IPS DF 4.7 (cell line): ENCODE data around the gene DCAF17.
A peak's percentile ranks its signal among the peaks of the same experiment; 100 is the strongest.
"Not testable (repeated sequence)": the region's sequence is repeated elsewhere in the genome, so short reads cannot be mapped to it uniquely, and the experiment has no call there.

Experiments used
- DNase-seq: peaks from one replicate; pipeline ENCODE4 v3.0.0-alpha.2; 2013; ENCODE audit warnings: low spot score; ENCODE audit errors: extremely low read depth

DCAF17 gene

DNA sequence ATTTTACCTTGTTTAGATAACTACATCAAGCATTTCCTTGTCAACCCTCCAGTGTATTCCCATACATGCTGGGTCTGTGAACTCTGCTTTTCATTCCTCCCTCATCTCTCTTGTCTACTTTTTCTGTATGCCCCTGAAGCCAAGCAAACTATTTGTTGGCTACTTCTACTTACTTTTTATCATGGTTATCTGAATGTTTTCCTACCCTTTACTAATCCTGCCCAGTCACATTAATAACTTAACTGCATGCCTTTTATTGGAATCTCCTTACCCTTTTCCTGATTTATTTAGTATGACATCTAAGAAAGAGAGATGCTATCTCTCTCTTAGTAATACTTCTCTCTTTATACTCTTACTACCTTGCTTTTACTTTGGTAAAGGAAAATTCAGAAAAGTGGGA, 17.0 kb downstream of the DCAF17 start:
- DNase-seq, result no peak

DNA sequence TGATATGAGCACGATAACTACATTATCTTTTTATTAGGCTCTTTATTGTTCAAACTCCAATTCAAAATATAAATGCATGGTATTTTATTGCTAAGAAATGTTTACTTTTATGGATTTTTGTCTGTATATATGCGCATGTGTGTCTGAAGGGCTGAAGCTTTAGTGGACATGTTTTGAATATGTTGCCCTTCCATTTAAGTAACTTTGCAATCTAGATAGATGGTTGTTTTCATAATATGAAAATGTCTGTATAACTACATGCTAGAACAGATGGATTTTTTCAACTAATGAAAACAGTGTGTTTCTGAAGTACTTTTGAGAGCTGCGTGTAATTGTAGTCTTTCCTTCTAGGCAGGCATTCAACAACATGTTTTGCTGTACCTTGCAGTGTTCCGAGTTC, 18.7 kb downstream of the DCAF17 start:
- no peak for DNase-seq

- DNase-seq, result no peak
Observed at GRCh38 chr2:171459498-171459897, 25.5 kb downstream of the DCAF17 start.

DNA sequence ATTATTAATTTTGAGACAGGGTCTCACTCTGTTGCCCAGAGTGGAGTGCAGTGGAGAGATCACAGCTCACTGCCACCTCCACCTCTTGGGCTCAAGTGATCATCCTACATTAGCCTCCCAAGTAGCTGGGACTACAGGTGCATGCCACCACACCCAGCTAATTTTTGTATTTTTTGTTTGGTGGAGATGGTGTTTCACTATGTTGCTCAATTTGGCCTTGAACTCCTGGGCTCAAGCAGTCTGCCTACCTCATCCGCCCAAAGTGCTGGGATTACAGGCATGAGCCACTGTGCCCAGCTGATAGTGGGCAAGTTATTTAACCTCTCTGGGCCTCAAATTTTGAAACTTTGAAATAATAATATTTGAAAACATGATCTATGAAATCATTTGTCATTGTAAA, 26.5 kb downstream of the DCAF17 start:
- DNase-seq, result no peak

DNA sequence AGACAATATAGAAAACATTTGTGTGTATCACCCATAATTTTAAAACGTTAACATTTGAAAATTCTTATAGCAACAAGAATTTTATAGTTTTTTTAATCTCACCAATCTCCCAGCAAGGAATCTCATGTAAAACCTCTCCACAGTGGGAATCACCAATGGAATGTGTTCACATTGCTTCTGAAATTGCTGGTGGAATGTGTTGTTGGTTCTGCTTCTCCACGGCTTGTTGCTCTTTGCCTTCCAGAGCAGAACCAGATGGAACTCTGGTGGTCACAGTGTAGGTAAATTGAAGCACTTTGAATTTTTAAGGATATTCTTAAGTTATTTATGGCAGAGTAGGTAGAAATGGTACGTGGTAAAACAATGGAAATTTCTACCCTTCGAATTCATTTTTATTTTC, 35.1 kb downstream of the DCAF17 start:
- DNase-seq, result no peak

DNA sequence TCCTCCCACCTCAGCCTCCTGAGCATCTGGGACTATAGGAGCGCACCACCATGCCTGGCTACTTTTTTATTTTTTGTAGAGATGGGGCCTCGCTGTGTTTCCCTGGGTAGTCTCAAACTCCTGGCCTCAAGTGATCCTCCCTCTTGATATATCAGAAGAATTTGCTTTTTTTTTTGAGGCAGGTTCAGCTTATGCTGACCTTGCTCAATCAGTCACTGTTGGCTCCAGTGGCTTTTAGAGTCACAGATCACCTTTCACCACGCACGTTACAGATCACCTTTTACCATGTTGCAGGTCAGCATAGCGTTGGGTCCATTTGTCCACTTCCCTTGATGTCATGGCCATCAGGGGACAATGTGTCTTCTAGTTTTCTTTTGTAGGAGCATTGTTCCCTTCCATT, 36.1 kb downstream of the DCAF17 start:
- no peak for DNase-seq

DNA sequence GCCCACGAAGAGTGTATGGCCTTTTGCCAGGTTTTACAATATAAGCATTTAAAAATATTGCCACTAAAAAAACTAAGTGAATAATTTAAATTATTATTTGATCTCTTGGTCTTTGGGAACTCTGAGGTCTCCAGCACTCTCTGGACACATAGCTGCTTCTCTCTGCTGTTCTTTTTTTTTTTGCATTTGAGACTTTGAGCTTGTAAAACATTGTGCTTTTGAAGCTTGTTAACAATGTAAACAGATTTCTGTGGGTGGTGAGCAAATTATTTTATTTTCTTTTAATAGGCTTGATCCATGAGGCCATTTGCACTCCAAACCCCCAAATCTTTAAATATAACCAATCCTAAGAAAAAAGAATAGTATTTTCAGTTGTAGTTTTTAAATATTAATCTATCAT, 42.0 kb downstream of the DCAF17 start:
- DNase-seq, result no peak

DNA sequence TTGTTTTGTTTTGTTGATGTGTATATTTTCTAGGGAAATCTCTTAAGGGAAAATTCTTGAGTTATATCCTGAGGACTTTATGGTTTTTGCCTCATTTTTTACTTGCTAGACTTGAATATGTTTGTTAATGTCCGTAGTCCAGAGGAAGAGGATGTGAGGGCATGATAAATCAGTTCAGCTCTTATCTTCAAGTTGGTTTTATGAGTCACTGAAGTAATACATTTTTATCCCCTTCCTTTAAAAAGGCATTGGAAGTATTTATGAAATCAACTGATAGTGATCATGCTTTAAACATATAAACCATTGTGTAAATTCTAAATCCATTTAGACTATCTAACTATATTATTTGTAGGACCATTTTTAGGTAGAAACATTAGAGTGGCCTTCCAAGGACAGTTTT, 44.3 kb downstream of the DCAF17 start:
- DNase-seq, result no peak

GRCh38 chr2:171479154-171479814, 45.3 kb downstream of the DCAF17 start:
- DNase-seq, result no peak

DNA sequence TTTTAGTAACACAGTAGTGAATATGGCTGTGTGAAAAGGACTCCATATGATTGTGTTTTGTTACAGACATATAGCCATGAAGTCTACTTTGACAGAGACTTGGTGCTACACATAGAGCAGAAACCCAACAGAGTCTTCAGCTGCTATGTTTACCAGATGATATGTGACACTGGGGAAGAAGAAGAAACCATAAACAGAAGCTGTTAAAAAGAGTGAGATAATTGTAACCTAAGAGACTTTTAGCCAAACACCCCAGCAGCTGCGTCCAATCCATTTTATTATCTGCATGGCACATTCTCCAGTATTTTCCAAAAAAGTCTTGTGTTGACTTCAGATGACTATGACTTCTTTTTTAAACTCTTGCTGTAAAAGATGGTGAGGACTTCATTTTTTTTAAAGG, 46.9 kb downstream of the DCAF17 start:
- DNase-seq, result no peak

DNA sequence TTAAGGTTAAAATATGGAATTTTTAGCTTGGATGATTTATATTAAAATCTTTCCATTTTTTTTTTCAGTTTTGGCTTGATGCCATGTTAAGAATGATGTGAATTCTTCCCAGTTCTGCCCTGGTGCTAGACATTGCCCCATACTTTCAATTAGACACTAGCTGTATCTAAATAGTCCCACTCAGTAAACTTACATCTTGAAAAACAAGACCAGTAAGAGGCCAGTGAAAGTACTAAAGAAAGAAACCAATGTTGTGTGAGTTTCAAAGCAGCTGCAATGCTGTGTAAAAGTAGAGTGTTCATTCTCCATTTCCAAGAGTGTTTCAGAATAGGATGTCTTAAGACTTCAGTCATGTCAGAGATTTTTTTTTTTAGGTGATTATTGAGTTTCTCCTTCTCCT, 48.3 kb downstream of the DCAF17 start:
- no peak for DNase-seq

DNA sequence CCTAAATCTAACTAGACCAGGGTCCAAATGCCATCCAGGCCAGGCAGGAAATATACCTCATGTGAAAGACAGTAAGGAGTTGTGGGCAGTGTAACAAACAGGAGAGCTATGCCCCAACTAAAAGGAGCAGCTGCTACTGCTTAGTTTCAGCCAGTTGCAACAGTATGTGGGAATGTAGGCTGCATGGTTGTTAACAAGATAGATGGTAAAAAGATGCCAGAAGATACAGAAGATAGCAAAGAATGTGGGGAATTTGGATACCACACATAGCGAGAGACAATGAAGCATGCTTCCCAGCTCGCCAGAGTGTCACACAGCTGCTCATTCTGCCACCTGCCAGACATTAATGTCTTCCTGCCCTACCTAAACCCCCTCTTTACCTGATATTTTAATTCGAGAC, 48.9 kb downstream of the DCAF17 start:
- DNase-seq, result peak; percentile 30

DNA sequence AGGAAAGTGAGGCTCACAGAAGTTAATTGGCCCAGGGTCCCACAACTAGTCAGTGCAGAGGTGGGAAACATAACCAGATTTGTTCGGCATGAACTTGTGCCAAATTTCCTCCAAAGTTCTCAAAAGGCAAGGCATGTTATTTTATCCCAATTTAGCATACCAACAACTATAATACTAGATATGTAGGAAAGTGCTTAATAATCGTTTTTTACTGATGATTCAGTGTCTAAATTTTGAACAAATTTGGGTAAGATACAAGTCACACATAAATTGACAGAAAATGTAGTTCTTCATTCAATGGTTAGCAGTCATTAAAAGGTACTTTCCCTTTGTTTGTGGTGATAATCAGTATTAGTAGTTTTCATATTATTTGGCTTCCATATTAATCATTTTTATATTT, 49.8 kb downstream of the DCAF17 start:
- no peak for DNase-seq

DNA sequence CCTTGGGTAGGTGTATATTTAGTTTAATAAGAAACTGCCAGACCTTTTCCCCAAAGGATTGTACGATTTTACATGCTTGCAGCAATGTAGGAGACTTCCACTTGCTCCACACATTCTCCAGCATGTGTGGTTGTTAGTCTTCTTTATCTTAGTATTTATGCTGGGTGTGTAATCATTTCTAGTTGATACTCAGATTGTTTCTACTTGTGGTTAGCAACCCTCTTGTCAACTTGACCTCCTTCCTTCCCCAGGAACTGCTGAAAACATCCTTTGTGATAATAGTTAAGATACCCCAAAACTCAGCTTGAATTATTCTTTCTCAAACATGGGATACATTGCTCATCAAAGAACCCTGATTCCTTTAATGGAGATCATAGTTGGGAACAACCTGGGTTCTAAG, 51.1 kb downstream of the DCAF17 start:
- no peak for DNase-seq

DNA sequence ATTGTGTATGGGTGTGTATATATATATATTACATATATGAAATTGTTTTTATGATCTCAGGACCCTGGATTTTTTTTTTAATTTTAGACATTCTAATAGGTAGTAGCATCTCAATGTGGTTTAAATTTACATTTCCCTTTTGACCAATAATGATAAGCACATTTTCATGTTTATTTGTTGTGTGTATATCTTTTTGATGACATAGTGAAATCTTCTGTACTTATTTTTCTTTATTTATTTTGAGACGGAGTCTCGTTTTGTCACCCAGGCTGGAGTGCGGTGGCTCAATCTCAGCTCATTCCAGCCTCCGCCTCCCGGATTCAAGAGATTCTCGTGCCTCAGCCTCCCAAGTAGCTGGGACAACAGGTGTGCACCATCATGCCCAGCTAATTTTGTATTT, 53.2 kb downstream of the DCAF17 start:
- no peak for DNase-seq

DNA sequence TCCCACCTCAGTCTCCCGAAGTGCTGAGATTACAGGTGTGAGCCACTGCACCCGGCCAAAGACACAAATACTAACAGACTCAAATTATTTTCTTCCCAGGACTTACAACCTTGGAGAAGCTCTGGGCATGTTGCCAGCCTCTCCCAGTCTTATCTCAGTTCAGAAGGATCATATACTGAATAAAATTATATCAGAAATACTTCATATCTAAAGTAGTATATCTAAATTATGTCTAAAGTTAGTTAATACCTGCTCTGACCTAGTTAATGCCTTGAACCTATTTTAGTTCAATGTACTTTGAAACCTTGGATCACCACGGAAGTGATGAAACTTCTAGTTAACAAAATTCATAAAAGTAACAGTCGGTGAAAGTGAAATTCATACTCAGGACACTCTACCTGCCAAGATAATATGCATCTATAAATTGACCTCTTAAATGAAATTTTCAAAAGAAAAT, 53.8 kb downstream of the DCAF17 start:
- DNase-seq, result no peak

GRCh38 chr2:171490577-171490976, 56.6 kb downstream of the DCAF17 start:
- no peak for DNase-seq

- no peak for DNase-seq
Observed at GRCh38 chr2:171491292-171491691, 57.3 kb downstream of the DCAF17 start.

DNA sequence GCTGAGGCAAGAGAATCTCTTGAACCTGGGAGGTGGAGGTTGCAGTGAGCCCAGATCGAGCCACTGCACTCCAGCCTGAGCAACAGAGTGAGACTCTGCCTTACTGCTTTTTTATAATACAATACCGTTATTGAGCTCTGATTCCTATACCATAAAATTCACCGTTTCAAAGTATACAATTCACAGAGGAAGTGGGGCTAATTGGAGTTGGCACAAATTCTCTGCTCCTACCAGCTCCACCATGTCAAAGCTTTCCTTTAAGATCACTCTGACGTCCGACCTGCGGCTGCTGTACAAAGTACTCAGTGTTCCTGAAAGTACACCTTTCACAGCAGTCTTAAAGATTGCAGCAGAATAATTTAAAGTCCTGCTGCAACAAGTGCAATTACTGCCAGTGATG, 58.6 kb downstream of the DCAF17 start:
- DNase-seq, result no peak

DNA sequence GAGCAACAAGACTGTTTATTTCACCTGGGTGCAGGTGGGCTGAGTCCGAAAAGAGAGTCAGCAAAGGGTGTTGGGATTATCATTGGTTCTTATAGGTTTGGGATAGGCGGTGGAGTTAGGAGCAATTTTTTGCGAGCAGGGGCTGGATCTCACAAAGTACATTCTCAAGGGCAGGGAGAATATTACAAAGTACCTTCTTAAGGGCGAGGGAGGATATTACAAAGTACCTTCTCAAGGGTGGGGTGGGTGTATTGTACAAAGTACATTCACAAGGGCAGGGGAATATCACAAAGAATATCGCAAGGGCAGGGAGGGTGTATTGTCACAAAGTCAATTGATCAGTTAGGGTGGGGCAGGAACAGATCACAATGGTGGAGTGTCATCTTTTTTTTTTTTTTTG, 63.6 kb downstream of the DCAF17 start:
- DNase-seq, result not testable (repeated sequence)

DNA sequence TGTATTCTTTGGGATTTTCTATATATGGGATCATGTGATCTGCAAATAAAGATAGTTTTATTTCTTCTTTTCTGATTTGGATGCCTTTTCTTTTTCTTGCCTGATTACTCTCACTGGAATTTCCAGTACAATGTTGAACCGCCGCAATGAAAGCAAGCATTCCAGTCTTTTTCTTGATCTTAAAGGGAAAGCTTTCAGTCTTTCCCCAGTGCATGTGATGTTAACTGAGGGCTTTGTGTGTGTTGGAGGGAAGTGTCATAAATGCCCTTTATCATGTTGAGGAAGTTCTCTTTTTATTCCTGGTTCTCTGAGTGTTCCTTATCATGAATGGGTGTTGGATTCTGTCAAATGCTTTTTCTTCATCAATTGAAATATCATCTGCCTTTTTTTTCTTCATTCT, 71.3 kb downstream of the DCAF17 start:
- no peak for DNase-seq

- no peak for DNase-seq
Observed at GRCh38 chr2:171509945-171510731, 76.1 kb downstream of the DCAF17 start.

DNA sequence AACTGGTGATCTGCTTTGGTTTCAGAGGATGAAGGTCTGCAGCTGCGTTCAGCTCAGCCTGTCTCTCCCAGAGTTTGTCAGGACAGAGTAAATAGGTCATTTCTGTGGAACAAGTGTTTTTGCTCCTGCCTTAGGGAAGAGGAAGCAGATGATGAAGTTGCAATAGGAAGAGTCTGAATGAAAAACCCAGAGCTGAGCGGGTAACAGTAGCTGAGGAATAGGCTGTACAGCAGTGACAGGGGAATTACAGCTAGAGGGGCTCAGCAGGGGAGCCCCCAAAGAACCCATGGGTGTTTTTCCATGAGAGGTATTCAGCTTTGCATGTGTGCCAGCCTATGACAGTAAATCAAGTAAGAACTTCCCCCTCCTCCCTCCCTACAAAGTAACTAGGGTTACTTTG, 78.0 kb downstream of the DCAF17 start:
- no peak for DNase-seq
